Caco-2 (cell line): ENCODE results near the gene GTPBP4. TPM values are rescaled to one million over a fixed set of nuclear protein-coding genes. Genes with fewer than 3 reads are reported as not detected.

Experiments
- BruUV-seq: library from RNA; stranded (reverse); fragments of 400-500 nt; replicated peaks from 2 replicates; lab custom pipeline; 2021; lab: Mats Ljungman, UMichigan
- CTCF ChIA-PET: fragments of 300-600 bp; sonication (Branson Sonifier 250); formaldehyde crosslinking; loops from one replicate; lab custom pipeline; 2022; ENCODE audit warnings: antibody characterized with exemption; lab: Charles Lee
- POLR2A ChIA-PET: fragments of 300-600 bp; sonication (Branson Sonifier 250); formaldehyde crosslinking; loops from one replicate; lab custom pipeline; 2022; ENCODE audit warnings: antibody characterized with exemption; lab: Charles Lee
- DNase-seq, 2 experiments: peaks; one replicate each; pipeline versions ENCODE4 v3.0.0 to v3.0.0-alpha.2; 2020 to 2022
- H3K27me3 ChIP-seq: replicated peaks from 2 replicates; pipeline ENCODE4 v1.6.0; 2011; ENCODE audit warnings: low read length; ENCODE audit not compliant: control insufficient read depth, insufficient read depth
- H3K36me3 ChIP-seq: 2 replicates; pipeline ENCODE4 v1.5.1; 2011; ENCODE audit warnings: low read length; ENCODE audit not compliant: control insufficient read depth, insufficient read depth
- H3K4me1 ChIP-seq: fragments of 250-450 bp; sonication (Bioruptor Pico); 2 replicates; pipeline ENCODE4 v1.5.1; 2020; ENCODE audit warnings: mild to moderate bottlenecking
- H3K4me3 ChIP-seq: 2 replicates; pipeline ENCODE4 v1.5.1; 2011; ENCODE audit warnings: low read depth, mild to moderate bottlenecking, control low read depth, low read length
- H3K9me3 ChIP-seq: fragments of 250-450 bp; sonication (Bioruptor Pico); 2 replicates; pipeline ENCODE4 v1.5.1; 2020; ENCODE audit warnings: mild to moderate bottlenecking, moderate library complexity
- H3K27ac Mint-ChIP-seq: one replicate; pipeline ENCODE4 v1.8.0; 2022; ENCODE audit warnings: mixed read lengths; ENCODE audit not compliant: unreplicated experiment
- H3K27me3 Mint-ChIP-seq: one replicate; pipeline ENCODE4 v1.8.0; 2022; ENCODE audit warnings: mixed read lengths; ENCODE audit not compliant: insufficient read depth, unreplicated experiment
- H3K36me3 Mint-ChIP-seq: one replicate; pipeline ENCODE4 v1.8.0; 2022; ENCODE audit warnings: mild to moderate bottlenecking, mixed read lengths; ENCODE audit not compliant: insufficient read depth, unreplicated experiment
- H3K4me1 Mint-ChIP-seq: one replicate; pipeline ENCODE4 v1.8.0; 2022; ENCODE audit warnings: low read depth, mixed read lengths; ENCODE audit not compliant: unreplicated experiment
- H3K4me3 Mint-ChIP-seq: one replicate; pipeline ENCODE4 v1.8.0; 2022; ENCODE audit warnings: mild to moderate bottlenecking, moderate library complexity, mixed read lengths; ENCODE audit not compliant: unreplicated experiment
- H3K9me3 Mint-ChIP-seq: one replicate; pipeline ENCODE4 v1.8.0; 2022; ENCODE audit warnings: mixed read lengths; ENCODE audit not compliant: unreplicated experiment
- intact Hi-C: fragments of 100-400 bp; cut with micrococcal nuclease; formaldehyde crosslinking; loops from one replicate; pipeline ENCODE4 v1.10.0; 2022; ENCODE audit not compliant: unreplicated experiment
- total RNA-seq: library from RNA; stranded (reverse); gene quantifications from 2 replicates; pipeline ENCODE4 v1.2.3, GENCODE V29; 2022
- TF ChIP-seq, protein P1 (sequence below), 2 experiments: fragments of 200-600 bp in 1 of 2; IDR thresholded peaks; 1 replicate in 1 of 2; 2 replicates in 1 of 2; pipeline versions ENCODE4 v1.5.1 to v1.8.0; 2011 to 2022; ENCODE audit warnings: antibody characterized with exemption in 1 of 2, control low read depth in 1 of 2, inconsistent platforms in 1 of 2, low read depth in 1 of 2, low read length in 1 of 2, mild to moderate bottlenecking in 1 of 2, moderate library complexity in 1 of 2; ENCODE audit not compliant: insufficient read depth in 1 of 2, severe bottlenecking in 1 of 2, unreplicated experiment in 1 of 2

Gene GTPBP4
- total RNA-seq, 1 experiment from 2014 or later = 202 TPM

DNA sequence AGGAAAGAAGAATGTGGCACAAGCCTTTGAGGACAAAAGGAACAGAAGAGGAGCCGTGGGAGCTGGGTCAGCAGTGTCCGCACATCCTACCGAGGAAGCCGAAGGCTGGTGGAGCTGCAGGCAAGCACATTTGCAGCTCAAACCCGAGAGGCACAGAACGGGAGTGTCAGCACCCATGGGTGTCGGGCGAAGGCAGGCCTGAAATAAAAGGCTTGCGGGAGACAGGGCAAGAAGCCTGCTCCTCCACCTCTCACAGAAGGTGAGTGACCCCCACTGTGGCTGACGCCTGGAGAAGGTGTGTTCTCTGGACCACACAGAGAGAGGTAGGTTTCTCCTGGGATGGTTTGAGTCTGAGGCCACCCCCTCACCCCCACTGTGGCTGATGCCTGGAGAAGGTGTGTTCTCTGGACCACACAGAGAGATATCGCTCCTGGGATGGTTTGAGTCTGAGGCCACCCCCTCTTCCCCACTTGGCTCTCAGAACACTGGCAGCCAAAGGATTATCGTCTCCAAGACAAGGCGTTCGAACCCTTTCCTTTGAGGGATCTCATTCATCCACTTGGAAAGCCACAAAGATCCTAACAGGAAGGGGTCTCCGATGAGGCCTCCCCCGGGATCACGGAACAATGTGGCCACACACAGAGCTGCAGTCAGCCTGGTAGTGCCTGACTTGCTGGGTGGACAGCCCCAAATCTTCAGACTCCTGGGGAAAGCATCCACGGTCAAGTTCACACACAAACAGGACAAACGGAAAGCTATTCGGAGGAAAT, 21.6 kb upstream of the GTPBP4 start:
- intact Hi-C loops = no loop called here
- peaks cover 31% of the 10 kb centered on the region for H3K4me1 ChIP-seq
- POLR2A ChIA-PET = no interaction called here
- BruUV-seq = no TSS peak
- Mint-ChIP-seq H3K4me1 (peaks cover 41% of the 10 kb centered on the region), H3K4me3 (no peak overlapping the region), H3K27ac (peak overlapping the region; percentile 20), H3K27me3 (no peaks in the 10 kb centered on the region), H3K36me3 (peaks cover 25% of the 10 kb centered on the region), H3K9me3 (no peaks in the 10 kb centered on the region)
- TF ChIP-seq, protein P1, sequence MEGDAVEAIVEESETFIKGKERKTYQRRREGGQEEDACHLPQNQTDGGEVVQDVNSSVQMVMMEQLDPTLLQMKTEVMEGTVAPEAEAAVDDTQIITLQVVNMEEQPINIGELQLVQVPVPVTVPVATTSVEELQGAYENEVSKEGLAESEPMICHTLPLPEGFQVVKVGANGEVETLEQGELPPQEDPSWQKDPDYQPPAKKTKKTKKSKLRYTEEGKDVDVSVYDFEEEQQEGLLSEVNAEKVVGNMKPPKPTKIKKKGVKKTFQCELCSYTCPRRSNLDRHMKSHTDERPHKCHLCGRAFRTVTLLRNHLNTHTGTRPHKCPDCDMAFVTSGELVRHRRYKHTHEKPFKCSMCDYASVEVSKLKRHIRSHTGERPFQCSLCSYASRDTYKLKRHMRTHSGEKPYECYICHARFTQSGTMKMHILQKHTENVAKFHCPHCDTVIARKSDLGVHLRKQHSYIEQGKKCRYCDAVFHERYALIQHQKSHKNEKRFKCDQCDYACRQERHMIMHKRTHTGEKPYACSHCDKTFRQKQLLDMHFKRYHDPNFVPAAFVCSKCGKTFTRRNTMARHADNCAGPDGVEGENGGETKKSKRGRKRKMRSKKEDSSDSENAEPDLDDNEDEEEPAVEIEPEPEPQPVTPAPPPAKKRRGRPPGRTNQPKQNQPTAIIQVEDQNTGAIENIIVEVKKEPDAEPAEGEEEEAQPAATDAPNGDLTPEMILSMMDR (IDR thresholded peaks at IDR 0.05; ENCODE audit: insufficient read depth in 1 of 2, low read depth in 1 of 2, low read length in 1 of 2, severe bottlenecking in 1 of 2, unreplicated experiment in 1 of 2) = no peak
- no peak for DNase-seq
- H3K4me3 ChIP-seq = no peak overlapping the region
- CTCF ChIA-PET = no interaction called here
- H3K27me3 ChIP-seq = no peaks in the 10 kb centered on the region
- H3K36me3 ChIP-seq = no peaks in the 10 kb centered on the region
- no peaks in the 10 kb centered on the region for H3K9me3 ChIP-seq

DNA sequence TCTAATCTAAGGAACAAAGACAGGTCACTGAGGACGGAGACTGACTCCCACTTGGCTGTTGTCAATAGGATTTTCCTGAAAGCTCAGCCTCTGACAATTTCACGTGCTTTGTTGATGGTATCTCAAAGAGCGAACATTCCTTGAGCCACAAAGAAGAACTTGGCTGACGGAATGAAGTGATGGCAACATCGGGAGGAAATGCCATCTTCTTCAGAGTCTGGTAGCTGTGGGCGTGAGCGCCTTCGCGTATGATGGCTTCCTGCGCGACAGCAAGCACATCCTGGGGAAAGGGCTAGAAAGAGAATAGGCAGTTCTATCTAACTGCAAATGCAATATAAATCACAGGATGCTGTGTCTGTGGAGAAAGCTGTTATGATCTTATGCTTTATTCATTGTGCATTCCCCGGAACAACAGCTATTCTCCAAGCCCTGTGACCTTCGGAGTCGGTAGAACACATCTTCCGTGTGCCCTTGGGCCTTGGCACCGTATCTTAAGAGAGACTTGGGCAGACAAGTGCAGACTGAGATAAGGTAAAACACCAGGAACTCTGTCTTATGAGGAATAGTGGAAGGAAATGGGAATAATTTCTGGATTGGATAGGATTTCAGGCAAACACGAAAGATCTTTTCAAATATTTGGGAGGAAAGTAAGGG, 19.6 kb upstream of the GTPBP4 start:
- H3K9me3 Mint-ChIP-seq = no peaks in the 10 kb centered on the region
- peaks cover 57% of the 10 kb centered on the region for H3K4me1 Mint-ChIP-seq
- H3K27me3 ChIP-seq = no peaks in the 10 kb centered on the region
- H3K9me3 ChIP-seq = no peaks in the 10 kb centered on the region
- no peaks in the 10 kb centered on the region for H3K36me3 ChIP-seq
- H3K36me3 Mint-ChIP-seq = peaks cover 33% of the 10 kb centered on the region
- TF ChIP-seq, protein P1 (IDR thresholded peaks at IDR 0.05; ENCODE audit: insufficient read depth in 1 of 2, low read depth in 1 of 2, low read length in 1 of 2, severe bottlenecking in 1 of 2, unreplicated experiment in 1 of 2) = no peak
- H3K27me3 Mint-ChIP-seq = no peaks in the 10 kb centered on the region
- no peak for DNase-seq
- BruUV-seq = no TSS peak
- H3K4me1 ChIP-seq = peaks cover 52% of the 10 kb centered on the region
- CTCF ChIA-PET = no interaction called here
- POLR2A ChIA-PET = interaction anchor here (4.0 kb wide), 1 partner anchor 17 kb away, joined by 123 read pairs; the partner anchor contains the start of gene GTPBP4
- intact Hi-C loops = no loop called here
- H3K4me3 Mint-ChIP-seq = no peak overlapping the region
- H3K27ac Mint-ChIP-seq = peak overlapping the region; percentile 89
- H3K4me3 ChIP-seq = no peak overlapping the region

DNA sequence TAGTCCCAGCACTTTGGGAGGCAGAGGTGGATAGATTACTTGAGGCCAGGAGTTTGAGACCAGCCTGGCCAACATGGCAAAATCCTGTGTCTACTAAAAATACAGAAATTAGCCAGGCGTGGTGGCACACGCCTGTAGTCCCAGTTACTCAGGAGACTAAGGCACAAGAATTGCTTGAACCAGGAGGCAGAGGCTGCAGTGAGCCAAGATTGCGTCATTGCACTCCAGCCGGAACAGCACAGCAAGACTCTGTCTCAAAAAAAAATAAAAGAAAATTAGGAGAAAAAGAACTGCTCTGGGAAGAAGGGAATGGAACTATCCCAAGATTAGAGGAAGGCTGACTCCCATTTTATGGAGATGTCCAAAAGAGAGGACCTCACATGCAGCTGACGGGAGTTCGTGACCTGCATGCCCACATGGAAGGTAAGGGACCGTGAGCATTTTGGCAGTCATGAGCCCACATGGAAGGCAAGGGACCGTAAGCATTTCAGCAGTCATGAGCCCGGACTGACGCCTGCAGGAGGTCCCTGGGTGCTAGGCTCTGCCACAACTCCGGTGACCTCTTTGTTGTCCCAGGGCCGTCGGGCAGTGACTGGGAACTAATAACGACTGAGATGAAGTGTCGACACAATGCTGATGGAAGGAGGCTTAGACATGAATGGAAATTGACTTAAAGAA, 18.6 kb upstream of the GTPBP4 start:
- TF ChIP-seq, protein P1 (IDR thresholded peaks at IDR 0.05; ENCODE audit: insufficient read depth in 1 of 2, low read depth in 1 of 2, low read length in 1 of 2, severe bottlenecking in 1 of 2, unreplicated experiment in 1 of 2) = no peak
- BruUV-seq = TSS peak; percentile 64

More for the DNA sequence above, 18.6 kb upstream of the GTPBP4 start:
- ChIA-PET POLR2A (interaction anchor here (0.8 to 4.0 kb wide), 4 partner anchors 12 to 79 kb away, joined by 4 to 123 read pairs (median 20); partner anchors contain the start of genes GTPBP4, IDI1 and LARP4B), CTCF (interaction anchor here (0.7 to 1.7 kb wide), 4 partner anchors 16 to 38 kb away, joined by 3 to 9 read pairs (median 7); partner anchors contain the start of genes GTPBP4 and LARP4B)
- no peaks in the 10 kb centered on the region for H3K36me3 ChIP-seq
- H3K4me1 ChIP-seq = peaks cover 61% of the 10 kb centered on the region
- H3K4me3 ChIP-seq = no peak overlapping the region
- peak overlapping the region; percentile 89 for H3K27ac Mint-ChIP-seq
- H3K4me3 Mint-ChIP-seq = peak overlapping the region; percentile 69
- H3K4me1 Mint-ChIP-seq = peaks cover 66% of the 10 kb centered on the region
- H3K9me3 Mint-ChIP-seq = no peaks in the 10 kb centered on the region
- H3K9me3 ChIP-seq = no peaks in the 10 kb centered on the region
- intact Hi-C loops = loop anchor here (1.0 kb wide), 2 partner anchors 15 to 38 kb away; partner anchors contain the start of gene LARP4B
- H3K27me3 ChIP-seq = no peaks in the 10 kb centered on the region
- peaks cover 42% of the 10 kb centered on the region for H3K36me3 Mint-ChIP-seq
- H3K27me3 Mint-ChIP-seq = no peaks in the 10 kb centered on the region
- peak; percentile 74 to 79 for DNase-seq
